LHCN-M2 (cell line): ENCODE data around the gene CDCP1. TPM values are rescaled to one million over a fixed set of nuclear protein-coding genes. Genes with fewer than 3 reads are reported as not detected.

Experiments
- DNase-seq: peaks from one replicate; pipeline ENCODE4 v3.0.0-alpha.2; 2012; ENCODE audit warnings: low read depth
- total RNA-seq: library from RNA; depleted of rRNA; stranded (reverse); fragments of >200 nt; gene quantifications from 2 replicates; pipeline ENCODE4 v1.2.3, GENCODE V29; 2014

Gene CDCP1
- total RNA-seq, 1 experiment from 2014 or later: 19.6 TPM

DNA sequence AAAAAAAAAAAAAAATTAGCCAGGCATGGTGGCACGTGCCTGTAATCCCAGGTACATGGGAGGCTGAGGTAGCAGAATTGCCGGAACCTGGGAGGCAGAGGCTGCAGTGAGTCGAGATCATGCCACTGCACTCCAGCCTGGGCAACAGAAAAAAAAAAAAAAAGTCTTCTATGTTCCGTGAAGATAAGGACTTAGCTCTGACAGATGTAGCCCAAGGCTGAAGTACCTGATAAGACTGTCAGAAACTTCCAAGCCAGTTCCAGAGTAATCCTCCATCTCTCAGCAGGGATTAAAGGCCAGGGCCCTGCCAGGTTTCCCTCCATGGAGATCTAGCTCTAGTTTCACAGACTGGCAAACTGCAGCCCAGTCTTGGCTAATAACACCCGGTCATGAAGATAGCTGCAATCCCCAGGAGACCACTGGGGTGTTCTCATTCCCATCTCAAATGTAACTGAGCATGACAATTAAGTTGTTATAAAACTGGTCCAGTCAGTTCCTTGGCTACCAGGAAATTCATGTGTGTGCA is 8.5 kb downstream of the CDCP1 start:
- peak; percentile 70 for DNase-seq

DNA sequence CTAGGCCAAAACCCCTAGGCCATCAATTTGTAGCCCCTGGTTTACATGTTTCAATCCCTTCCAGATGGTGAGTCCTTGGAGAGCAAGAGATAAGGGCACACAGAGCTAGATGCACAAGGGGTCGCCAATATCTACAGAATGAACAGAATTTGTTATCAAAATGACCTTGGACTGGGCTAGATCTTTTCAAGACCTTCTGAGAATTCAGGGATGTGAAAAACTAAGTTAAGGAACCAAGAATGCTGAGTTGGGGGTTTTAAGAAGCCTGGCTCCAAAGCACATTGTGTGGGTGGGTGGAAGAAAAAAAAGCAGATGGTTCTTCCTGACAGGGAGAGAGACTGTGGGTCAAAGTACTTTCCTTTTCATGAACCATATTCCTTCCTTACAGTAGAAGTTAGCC is 10.2 kb downstream of the CDCP1 start:
- DNase-seq: no peak

DNA sequence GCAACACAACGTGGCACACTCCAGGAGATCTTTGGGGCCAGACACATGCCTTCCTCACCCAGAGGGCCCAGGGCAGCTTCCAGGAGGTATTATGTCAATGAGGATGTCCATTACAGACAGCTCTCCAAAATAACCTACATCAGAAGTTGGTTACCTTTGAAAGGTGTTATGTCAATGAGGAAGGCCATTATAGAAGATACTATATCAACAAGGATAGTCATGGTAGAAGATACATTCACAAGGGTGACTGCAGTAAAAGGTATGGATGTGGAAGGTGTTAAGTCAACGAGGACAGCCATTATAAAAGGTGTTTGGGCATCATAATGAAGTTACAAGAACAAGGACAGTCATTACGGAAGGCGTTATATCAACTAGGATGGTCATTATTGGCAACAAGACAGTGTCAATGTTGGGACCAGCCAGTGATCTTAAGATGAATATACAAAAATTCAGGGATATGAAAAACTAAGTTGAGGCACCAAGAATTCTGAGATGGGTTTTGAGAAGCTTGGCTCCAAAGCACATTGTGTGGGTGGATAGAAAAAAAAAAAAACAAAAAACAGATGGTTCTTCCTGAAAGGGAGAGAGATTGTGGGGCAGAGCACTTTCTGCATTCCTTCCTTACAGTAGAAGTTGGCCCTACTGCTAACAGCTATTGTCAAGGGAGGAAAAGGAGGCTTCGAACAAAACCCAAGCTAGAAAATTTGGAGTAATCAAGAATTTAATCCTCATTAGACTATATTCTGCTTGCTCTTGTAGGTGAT is 11.2 kb downstream of the CDCP1 start:
- peak; percentile 56 for DNase-seq

DNA sequence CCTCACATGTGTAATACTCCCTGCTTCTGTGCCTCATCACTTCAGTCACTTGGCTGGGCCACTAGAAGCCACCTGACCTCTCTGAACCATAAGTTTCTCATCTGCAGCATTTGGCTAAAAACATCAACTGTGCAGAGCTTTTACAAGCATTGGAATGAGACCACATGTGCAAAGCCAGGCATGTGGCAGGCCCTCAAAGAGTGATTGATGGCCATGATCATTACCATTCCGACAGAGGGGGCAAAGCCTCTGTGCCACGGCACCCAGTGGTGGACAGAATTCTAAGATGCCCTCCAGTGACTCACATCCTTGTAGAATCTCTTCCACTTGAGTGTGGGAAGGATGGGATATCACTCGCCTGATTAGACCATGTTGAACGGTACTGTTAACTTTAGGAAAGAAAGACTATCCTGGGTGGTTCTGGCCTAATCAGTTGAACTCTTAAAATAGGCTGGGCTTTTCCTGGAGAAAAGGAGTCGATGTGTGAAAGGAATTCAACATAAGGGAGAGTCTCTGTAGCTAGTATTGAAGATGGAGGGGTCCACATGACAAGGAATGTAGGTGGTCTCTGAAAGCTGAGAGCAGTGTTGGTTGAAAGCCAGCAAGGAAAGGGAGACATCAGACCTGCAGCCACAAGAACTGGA is 13.5 kb downstream of the CDCP1 start:
- peak; percentile 60 for DNase-seq

DNA sequence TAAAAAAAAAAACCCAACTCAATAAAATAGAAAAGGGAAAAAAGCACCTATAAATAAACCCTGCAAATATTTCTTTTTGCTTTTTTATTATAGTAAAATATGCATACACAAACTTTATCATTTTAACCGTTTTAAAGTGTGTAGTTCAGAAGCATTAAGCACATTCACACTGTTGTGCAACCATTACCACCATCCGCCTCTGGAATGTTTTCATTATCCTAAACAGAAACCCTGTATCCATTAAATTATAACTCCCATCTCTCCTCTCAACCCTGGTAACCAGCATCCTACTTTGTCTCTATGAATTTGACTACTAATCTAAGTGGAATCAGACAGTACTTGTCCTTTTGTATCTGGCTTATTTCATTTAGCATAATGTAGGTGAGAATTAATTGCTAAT is 15.0 kb downstream of the CDCP1 start:
- DNase-seq: peak; percentile 57

DNA sequence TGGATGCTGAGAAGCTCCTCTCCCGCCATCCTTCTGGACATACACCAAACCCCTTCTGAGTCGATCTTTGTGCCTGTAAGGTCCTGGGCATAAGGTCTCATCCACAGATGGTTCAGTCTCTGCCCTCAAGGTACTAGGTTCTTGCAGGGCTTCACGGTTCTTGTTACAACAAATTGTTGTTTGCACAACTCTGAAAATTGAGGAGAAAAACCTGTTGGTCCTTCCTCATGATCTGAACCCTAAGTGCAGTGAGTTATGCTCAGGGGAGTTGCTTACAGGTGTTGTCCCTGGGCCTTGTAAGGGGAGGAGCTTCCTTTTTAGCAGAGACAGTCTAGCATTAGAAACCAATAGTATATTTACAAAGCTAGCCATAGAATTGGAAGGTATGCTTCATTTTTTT is 15.7 kb downstream of the CDCP1 start:
- no peak for DNase-seq

DNA sequence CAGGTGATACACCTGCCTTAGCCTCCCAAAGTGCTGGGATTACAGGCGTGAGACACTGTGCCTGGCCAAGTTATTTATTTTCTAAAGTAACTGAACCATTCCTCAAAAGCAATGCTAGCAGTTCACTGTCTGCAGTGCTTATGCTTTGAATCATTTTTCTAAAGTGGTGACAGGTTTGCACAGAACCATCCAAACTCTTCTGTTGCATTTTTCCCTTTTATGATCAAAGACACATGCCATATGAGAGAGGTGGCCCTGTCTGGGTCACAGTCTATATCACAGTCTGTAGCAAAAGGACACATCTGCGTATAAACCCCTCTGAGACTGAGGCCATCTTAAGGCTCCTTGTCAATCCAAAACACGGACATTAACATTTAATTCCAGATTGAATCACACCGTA is 17.2 kb downstream of the CDCP1 start:
- DNase-seq: no peak

DNA sequence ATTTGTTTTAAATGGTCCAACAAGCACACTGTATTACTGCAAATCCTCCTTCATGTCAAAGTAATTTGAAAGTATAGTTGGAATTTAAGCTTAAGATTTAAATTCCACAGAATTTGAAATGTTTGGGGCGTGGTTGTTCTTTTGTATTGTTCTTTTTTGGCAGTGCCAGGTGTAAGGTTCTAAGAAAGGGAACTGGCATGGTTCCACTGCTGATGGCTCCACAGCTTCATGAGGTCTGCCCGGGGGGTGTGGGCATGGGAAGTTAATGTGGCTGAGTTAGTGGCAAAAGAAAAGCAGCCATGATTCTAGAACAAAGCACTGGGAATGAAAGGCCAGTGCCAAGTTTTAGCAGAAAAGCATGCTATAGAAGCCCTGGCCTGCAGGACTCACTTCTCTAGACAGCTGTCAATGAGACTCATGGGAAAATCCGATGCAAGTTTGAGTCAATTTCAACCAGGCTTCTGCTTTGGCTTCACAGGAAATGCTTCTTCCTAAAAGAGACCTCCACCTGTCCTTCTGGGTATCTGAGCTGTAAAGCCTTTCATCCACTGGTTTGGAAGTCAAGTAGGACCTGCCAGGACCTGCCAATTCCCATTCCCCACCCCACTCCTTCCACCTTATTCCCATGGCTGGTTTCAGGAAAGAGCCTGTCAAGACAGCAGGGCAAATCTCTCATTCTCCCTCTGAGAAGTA is 18.9 kb downstream of the CDCP1 start:
- DNase-seq: peak; percentile 60

DNA sequence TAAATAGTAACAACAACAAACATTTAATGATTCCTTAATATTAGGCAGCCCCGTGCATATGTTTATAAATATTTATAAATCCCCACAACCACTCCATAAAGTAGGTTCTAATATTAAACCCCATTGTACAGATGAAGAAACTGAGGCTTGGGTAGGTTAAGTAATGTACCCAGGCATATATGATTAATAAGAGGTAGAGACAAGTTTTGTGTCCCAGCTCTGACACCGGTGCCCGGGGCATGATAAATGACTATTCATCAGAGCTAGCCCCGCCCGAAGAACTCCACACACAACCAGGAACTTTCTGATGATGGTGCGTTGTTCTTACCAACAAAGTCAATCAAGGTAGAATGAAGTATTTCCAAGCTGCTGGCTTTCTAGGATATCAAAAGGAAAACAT is 19.4 kb downstream of the CDCP1 start:
- DNase-seq: no peak

DNA sequence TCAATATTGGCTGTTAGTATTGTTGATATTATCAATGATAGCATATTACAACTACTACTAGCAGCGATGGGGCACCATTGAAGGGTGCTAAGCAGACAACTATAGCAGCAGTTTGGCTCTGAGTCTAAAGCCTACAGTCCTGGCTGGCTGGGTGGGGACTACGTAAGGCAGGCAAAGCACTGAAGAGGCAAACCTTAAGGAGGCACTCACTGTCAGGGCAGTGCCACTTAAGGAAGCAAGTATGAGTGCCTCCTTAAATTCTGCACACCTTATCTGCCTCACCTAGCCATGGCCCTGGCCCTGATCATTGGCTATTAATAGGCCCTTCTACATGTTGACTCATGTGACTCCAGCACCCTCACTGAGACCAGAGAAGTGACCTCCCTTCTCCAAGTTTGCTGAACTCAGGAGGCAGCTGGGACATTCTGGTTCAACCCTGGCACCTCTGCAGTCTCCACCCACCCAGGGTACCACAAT is 20.6 kb downstream of the CDCP1 start:
- peak; percentile 67 for DNase-seq

DNA sequence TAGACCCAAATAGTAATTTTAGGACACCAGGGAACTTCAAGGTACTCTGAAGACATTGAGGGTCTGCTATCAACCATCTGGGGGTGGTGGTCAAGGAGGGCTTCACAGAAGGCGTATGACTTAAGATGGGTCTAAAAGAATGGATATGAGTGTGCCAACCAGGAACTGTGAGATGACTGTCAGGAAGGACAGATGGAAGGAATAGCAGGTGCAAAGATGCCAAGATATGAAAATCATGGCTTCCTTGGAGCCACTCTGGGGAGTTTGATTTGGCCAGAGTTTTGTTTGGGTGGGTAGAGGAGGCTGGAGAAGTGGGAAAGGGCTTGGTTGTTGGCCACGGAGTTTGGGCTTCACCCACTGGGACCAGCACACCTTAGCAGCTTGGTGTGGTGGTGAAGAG is 21.2 kb downstream of the CDCP1 start:
- no peak for DNase-seq

DNA sequence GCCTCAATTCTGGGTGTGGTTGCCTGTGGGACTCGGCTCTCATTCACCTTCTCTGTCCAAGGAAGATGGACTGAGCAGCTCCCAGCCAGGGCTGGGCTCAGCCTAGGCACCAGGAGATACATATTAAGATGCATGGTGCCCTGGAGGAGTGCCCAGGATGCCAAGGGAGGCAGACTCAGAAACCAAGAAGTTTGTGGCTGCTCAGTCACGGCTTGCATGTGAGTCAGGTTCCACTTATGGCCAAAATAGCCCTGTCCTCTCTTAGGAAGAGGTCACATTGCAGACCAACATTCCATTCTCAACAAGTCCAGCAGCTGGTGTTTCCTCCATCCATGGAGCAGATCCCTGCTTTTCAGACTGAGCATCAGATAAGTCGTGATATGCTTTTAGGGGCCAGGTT is 21.8 kb downstream of the CDCP1 start:
- peak; percentile 99 for DNase-seq

DNA sequence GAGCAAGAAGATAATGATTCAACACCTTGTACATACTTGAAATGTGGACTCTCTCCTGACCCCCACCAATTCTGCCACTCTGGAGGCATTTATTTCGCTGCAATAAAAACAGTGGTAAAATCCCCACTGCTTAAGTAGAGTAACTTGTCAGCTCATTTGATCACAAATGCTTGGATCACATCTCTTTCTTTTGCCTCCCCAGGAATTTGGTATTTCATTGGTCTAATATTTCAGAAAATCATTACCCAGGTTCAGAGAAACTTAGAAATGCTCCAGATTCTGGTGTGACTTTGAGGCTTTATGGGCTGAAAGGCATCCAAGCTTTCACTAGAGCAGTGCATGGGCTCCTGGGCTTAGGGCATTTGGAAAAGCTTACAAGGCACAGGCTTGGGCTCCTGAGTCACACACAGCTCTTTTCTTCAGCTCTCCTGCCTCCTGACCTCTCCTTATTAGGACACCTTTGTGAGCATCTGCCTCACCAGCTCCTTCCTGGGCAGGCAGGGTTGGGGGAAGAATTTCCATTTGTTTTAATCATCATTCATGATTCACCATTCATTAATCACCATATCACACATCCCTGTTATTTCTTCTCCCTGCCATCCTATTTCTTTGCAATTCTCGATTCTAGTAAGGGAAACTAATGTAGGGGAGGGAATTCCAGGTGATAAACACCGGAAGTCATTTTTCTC is 22.5 kb downstream of the CDCP1 start:
- peak; percentile 97 for DNase-seq

DNA sequence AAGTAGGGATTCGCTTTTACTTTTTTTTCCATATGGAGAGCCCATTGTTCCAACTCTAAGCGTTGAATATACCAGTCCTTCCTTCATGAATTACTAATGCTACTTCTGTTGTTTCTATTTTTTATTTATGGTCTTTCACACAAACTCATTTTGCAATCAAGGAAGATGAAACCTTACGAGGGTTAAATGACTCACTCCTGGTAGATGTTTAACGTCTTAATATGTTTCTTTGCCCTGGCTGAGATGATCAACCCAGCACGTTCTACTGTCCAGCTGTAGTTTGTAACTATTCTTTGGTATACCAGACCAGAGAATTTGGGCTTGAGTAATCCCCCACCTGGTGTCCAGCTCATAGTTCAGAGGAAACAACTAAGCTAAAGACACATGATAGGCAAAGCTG is 23.1 kb downstream of the CDCP1 start:
- peak; percentile 99 for DNase-seq

DNA sequence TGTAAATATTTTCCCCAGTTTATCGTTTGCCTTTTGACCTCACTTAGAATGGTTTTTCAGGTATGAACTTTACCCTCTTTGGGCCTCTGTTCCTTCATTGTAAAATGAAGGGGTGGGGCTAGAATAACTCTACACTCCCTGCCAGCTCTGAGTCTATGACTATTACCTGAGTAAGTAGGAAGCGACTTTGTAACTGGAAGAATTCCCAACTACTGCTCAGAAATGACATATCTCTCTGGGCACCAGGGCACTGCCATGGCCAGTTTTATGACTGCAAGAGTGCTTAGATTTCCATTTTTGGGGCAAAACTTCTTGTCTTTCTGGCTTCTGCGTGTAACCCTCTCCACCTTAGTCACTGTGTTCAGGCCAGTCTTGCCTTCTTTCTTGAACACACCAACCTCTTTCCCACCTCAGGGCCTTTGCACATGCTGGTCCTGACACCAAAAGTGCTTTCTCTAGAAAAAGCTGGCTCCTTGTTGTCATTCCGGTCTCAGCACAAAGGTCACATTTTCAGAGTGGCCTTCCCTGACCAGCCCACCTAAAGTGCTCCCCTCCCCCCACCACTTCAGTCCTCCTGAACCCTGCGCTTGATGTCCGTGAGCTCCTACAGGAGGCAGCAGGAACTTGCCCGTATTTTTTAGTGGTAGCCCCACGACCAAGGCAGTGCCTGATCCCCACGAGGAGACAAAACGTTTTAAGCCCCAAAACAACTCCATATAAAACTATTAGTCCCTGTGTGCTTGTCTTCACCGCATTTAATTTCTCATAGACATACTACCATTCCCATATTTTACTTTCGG is 25.6 kb downstream of the CDCP1 start:
- DNase-seq: peak; percentile 67

DNA sequence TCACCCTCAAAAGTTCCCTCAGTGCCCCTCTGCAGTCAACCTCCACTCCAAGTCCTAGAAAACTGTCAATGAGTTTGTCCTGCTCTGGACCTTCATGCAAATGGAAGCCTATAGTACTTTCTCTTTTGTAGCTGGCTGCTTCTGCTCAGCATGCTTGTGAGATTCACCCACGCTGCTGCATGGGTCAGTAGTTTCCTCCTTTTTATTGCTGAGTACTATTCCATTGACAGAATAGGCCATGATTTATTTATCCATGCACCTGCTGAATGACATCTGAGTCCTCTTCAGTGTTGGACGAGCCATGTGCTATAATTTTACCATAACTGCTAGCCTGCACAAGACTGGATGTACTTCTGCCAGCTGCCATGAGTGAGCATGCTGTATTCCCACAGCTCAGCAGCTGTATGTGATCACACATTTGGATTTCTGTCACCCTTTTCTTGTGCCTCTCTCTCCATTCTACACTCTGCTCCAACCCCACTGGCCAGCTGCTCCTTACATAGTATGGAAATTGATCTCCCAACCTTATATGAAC is 26.3 kb downstream of the CDCP1 start:
- peak; percentile 81 for DNase-seq

DNA sequence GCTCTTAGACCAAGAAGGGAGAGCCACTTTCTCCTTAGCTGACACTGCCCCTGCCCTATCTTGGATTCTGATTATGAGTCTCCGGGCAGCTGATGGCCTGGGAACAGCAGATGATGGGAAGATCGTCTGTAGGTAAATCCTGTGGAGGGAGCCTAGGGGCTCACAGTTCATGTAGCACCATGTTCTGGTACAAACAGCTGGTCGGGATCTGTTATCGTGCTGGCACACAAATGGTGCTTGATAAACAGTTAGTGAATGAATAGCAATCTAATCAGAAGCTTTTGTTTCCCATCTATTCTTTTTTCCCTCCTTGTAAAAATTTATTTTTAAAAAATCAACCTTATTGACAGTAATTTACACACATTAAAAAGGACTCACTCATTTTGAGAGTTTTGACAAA is 26.8 kb downstream of the CDCP1 start:
- DNase-seq: no peak

DNA sequence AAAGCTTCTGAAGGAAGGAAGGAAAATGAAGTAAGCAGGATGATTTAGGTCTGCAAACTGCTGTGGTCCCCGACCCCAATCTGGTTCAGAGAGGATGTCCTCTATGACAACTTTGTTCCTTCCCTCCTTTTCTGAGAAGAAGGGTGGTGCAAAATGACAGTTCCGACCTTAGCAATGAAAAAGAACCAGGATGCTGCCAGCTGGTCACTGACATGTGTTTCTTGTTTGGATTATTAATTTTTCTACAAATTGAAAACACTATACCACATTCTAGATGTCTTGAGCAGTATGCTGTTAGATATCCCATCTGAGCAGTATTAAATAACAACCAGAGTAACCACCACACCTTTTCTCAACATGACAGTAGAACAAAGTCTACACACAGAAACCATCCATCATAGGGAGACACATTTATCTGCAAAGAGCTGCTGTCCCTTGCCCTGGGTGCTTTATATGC is 27.5 kb downstream of the CDCP1 start:
- DNase-seq: no peak

DNA sequence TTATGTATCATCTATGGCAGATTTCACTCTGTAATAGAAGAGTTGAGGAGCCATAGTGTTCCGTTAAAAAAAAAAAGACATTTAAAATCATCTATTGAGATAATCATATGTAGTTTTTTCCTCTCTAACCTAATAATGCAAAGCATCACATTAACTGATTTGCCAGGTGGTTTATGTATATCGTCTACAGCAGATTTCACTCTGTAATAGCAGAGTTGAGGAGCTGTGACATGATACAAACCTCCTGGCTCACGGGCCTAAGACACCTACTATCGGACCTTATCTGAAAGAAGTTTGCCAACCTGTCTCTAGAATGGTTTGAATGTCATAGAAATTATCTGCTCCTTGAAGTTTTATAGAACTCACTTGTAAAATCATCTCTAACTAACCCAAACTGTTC is 29.8 kb downstream of the CDCP1 start:
- DNase-seq: no peak

DNA sequence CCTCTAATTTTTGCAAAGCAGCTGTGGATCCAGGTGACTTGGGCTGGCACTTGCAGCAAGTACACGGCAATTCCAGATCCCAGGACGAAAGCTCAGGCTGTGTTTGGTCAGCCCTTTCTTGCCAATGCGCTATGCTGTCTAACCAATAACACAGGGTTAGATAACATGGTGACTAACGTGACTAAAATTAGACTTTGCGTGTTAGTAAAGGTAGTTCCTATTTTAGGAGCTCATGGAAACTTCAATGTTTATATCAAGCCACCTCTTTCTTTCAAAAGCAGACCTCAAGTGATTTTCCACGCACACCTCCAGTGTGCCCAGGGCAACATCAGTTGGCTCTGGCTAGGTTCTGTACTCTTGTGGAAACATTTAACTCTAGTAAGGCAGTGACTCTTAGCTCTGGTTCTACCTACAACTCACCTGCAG is 32.5 kb downstream of the CDCP1 start:
- no peak for DNase-seq

DNA sequence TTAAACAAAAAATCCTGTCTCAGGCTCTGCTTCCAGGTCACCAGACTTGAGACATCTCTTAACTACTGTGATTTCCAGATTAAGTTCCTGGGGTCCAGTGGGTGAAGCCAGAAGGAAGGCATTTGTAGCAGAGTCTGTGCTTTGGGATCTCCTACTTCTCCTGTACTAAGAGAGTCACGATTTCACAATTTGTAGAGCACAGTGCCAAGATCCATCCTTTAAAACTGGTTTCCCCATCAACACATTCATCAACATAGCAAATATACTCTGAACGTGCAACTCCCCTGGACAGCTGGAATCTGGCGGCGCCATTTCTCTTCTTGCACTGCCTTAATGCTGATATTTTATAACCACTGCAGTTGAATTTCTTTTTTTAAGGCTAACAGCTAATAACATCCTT is 33.2 kb downstream of the CDCP1 start:
- peak; percentile 39 for DNase-seq
